Endothelial cell (in vitro differentiated cells): ENCODE data around the gene C2. TPM values are rescaled to one million over a fixed set of nuclear protein-coding genes. Genes with fewer than 3 reads are reported as not detected.
"Not testable (repeated sequence)": the region's sequence is repeated elsewhere in the genome, so short reads cannot be mapped to it uniquely, and the experiment has no call there.

Experiments
- DNase-seq: peaks from one replicate; pipeline ENCODE4 v3.0.0; 2021; ENCODE audit warnings: low spot score
- H3K27ac Mint-ChIP-seq: one replicate; pipeline ENCODE4 v1.8.0; 2021; ENCODE audit warnings: mixed read lengths, inconsistent platforms; ENCODE audit not compliant: unreplicated experiment
- H3K27me3 Mint-ChIP-seq: one replicate; pipeline ENCODE4 v1.8.0; 2021; ENCODE audit warnings: mild to moderate bottlenecking, moderate library complexity, mixed read lengths, inconsistent platforms; ENCODE audit not compliant: unreplicated experiment
- H3K36me3 Mint-ChIP-seq: one replicate; pipeline ENCODE4 v1.8.0; 2021; ENCODE audit warnings: mild to moderate bottlenecking, low read depth, mixed read lengths, inconsistent platforms; ENCODE audit not compliant: unreplicated experiment
- H3K4me1 Mint-ChIP-seq: one replicate; pipeline ENCODE4 v1.8.0; 2021; ENCODE audit warnings: mild to moderate bottlenecking, mixed read lengths, inconsistent platforms; ENCODE audit not compliant: unreplicated experiment
- H3K4me3 Mint-ChIP-seq: one replicate; pipeline ENCODE4 v1.8.0; 2021; ENCODE audit warnings: mild to moderate bottlenecking, mixed read lengths, inconsistent platforms; ENCODE audit not compliant: unreplicated experiment
- H3K9me3 Mint-ChIP-seq: one replicate; pipeline ENCODE4 v1.8.0; 2021; ENCODE audit warnings: mixed read lengths, inconsistent platforms; ENCODE audit not compliant: unreplicated experiment
- total RNA-seq: library from RNA; stranded (reverse); fragmentation: NEBNext Ultra II Directional; extraction: Animal tissue kit (Norgen Biotek cat#: 25700); gene quantifications from one replicate; pipeline ENCODE4 v1.2.1, GENCODE V29; 2021; ENCODE audit not compliant: unreplicated experiment
- TF ChIP-seq, protein P1 (sequence below): fragments of 200-600 bp; sonication (generic); IDR thresholded peaks from one replicate; pipeline ENCODE4 v1.5.0; 2021; ENCODE audit warnings: antibody characterized with exemption; ENCODE audit not compliant: unreplicated experiment

Gene C2
- total RNA-seq, 1 donor from 2014 or later = 0.82 TPM

DNA sequence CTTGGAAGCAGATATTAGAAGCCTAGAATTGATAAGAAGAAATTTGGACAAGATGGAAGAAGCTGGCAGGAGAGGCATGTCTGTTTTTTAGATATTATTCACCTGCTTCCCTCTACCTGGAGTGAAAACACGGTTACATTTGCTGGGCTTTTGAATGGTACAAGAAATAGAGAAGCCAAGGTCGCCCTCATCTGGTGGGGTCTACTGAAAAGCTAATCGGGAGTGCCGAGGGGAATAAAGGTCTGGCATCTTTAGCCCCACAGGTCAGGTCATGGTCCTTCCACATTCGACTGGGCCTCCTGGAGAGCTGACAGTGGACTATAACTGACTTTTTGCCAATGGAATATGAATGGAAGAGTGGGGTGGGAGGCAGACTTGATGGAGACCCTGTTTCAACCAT is 4.6 kb upstream of the C2 start:
- no peak overlapping the region for H3K27ac Mint-ChIP-seq
- H3K4me1 Mint-ChIP-seq = no peaks in the 10 kb centered on the region
- H3K36me3 Mint-ChIP-seq = no peaks in the 10 kb centered on the region
- no peaks in the 10 kb centered on the region for H3K9me3 Mint-ChIP-seq
- H3K27me3 Mint-ChIP-seq = no peaks in the 10 kb centered on the region
- DNase-seq = no peak
- no peak overlapping the region for H3K4me3 Mint-ChIP-seq
- TF ChIP-seq, protein P1, sequence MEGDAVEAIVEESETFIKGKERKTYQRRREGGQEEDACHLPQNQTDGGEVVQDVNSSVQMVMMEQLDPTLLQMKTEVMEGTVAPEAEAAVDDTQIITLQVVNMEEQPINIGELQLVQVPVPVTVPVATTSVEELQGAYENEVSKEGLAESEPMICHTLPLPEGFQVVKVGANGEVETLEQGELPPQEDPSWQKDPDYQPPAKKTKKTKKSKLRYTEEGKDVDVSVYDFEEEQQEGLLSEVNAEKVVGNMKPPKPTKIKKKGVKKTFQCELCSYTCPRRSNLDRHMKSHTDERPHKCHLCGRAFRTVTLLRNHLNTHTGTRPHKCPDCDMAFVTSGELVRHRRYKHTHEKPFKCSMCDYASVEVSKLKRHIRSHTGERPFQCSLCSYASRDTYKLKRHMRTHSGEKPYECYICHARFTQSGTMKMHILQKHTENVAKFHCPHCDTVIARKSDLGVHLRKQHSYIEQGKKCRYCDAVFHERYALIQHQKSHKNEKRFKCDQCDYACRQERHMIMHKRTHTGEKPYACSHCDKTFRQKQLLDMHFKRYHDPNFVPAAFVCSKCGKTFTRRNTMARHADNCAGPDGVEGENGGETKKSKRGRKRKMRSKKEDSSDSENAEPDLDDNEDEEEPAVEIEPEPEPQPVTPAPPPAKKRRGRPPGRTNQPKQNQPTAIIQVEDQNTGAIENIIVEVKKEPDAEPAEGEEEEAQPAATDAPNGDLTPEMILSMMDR = no peak

DNA sequence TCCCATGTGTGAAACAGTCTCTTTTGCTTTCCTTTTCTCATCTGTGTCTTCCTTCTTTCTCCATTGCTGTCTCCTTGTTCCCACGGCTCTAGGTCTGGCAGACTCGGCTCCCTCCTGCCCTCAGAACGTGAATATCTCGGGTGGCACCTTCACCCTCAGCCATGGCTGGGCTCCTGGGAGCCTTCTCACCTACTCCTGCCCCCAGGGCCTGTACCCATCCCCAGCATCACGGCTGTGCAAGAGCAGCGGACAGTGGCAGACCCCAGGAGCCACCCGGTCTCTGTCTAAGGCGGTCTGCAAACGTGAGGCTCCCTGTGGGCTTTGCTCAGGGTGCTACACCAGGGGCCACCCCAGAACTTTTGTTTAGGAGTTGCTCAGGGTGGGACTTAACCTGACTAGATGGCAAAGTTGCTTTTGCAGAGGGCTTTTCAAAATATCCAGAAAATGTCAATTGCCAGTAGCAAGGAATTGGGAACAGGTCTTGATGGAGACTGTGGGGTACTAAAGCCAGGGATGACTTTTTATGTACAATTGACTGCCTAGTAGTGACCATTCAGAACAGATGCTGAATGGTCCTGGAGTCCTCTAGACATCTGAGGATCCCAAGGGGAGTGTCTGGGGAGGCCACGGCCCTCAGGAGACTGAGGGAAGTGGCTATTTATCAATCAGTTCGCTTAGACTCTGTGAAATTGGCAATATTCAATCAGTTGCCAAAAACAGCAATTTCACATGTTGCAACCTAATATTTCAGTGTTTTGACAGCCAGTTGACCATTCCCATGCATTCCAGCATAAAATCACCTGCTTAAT is 550 bp downstream of the C2 start:
- Mint-ChIP-seq H3K4me1 (no peaks in the 10 kb centered on the region), H3K27ac (no peak overlapping the region), H3K27me3 (no peaks in the 10 kb centered on the region), H3K9me3 (no peaks in the 10 kb centered on the region), H3K36me3 (no peaks in the 10 kb centered on the region), H3K4me3 (no peak overlapping the region)
- no peak for DNase-seq
- TF ChIP-seq, protein P1 = no peak

DNA sequence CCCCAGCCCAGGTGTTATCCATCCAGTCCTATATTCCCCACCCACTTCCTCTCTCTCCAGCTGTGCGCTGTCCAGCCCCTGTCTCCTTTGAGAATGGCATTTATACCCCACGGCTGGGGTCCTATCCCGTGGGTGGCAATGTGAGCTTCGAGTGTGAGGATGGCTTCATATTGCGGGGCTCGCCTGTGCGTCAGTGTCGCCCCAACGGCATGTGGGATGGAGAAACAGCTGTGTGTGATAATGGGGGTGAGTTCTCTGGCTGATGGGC is 1.1 kb downstream of the C2 start:
- no peaks in the 10 kb centered on the region for H3K9me3 Mint-ChIP-seq
- no peaks in the 10 kb centered on the region for H3K4me1 Mint-ChIP-seq
- no peak for DNase-seq
- no peak overlapping the region for H3K27ac Mint-ChIP-seq
- no peaks in the 10 kb centered on the region for H3K27me3 Mint-ChIP-seq
- no peaks in the 10 kb centered on the region for H3K36me3 Mint-ChIP-seq
- no peak overlapping the region for H3K4me3 Mint-ChIP-seq
- TF ChIP-seq, protein P1 = no peak

DNA sequence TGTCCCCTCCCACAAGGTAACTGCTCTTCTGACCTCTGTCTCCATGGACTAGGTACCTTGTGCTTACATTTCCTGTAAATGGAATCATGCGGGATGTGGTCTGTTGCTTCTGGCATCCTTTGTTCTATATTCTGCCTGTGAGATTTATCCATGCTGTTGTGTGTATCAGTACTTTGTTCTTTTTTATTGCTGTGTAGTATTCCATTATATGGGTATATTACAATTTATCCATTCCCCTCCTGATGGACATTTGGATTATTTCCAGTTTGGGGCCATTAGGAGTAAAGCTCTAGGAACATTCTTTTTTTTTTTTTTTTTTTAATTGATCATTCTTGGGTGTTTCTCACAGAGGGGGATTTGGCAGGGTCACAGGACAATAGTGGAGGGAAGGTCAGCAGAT is 3.4 kb downstream of the C2 start:
- H3K27ac Mint-ChIP-seq = no peak overlapping the region
- no peaks in the 10 kb centered on the region for H3K4me1 Mint-ChIP-seq

DNA sequence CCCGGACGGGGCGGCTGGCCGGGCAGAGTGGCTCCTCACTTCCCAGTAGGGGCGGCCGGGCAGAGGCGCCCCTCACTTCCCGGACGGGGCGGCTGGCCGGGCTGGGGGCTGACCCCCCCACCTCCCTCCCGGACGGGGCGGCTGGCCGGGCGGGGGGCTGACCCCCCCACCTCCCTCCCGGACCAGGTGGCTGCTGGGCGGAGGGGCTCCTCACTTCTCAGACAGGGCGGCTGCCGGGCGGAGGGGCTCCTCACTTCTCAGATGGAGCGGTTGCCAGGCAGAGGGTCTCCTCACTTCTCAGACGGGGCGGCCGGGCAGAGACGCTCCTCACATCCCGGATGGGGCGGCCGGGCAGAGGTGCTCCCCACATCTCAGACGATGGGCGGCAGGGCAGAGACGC is 4.6 kb downstream of the C2 start:
- not testable (repeated sequence) for H3K4me1 Mint-ChIP-seq, H3K27me3 Mint-ChIP-seq, H3K4me3 Mint-ChIP-seq, H3K27ac Mint-ChIP-seq, H3K36me3 Mint-ChIP-seq, DNase-seq, H3K9me3 Mint-ChIP-seq

More for the DNA sequence above, 3.4 kb downstream of the C2 start:
- H3K9me3 Mint-ChIP-seq = no peaks in the 10 kb centered on the region
- TF ChIP-seq, protein P1 = no peak
- no peaks in the 10 kb centered on the region for H3K36me3 Mint-ChIP-seq
- DNase-seq = no peak
- peaks cover 2% of the 10 kb centered on the region for H3K27me3 Mint-ChIP-seq
- H3K4me3 Mint-ChIP-seq = no peak overlapping the region
